Esophagus muscularis mucosa (tissue), 4 donors: ENCODE data around the gene EPB41. TPM values are rescaled to one million over a fixed set of nuclear protein-coding genes. Genes with fewer than 3 reads are reported as not detected.
A peak's percentile ranks its signal among the peaks of the same experiment; 100 is the strongest.

Source experiments
- DNase-seq: peaks from one replicate; pipeline ENCODE4 v3.0.0-alpha.2; 2017; ENCODE audit errors: extremely low spot score
- H3K27ac ChIP-seq, 4 donors: fragments of 200-600 bp; sonication (generic); replicated peaks in 1 of 4; 1 replicate in 3 of 4; 2 replicates in 1 of 4; pipeline ENCODE4 v1.5.1; 2016 to 2019; ENCODE audit warnings: mild to moderate bottlenecking in 1 of 4
- H3K27me3 ChIP-seq, 4 donors: fragments of 200-600 bp; sonication (generic); one replicate each; pipeline versions ENCODE4 v1.5.1 to v1.6.0; 2016 to 2019
- H3K36me3 ChIP-seq, 4 donors: fragments of 200-600 bp; sonication (generic); one replicate each; pipeline ENCODE4 v1.5.1; 2016 to 2019
- H3K4me1 ChIP-seq, 4 donors: fragments of 200-600 bp; sonication (generic); one replicate each; pipeline ENCODE4 v1.5.1; 2016 to 2019
- H3K4me3 ChIP-seq, 4 donors: fragments of 200-600 bp; sonication (generic); 1 replicate in 2 of 4; 2 replicates in 2 of 4; pipeline ENCODE4 v1.5.1; 2016 to 2019; ENCODE audit warnings: mild to moderate bottlenecking in 4 of 4, moderate library complexity in 1 of 4
- H3K9me3 ChIP-seq, 4 donors: fragments of 200-600 bp; sonication (generic); 1 replicate in 3 of 4; 2 replicates in 1 of 4; pipeline ENCODE4 v1.5.1; 2016 to 2019
- CTCF ChIP-seq, 3 experiments: fragments of 200-600 bp in 2 of 3; fragments of 450-650 bp in 1 of 3; sonication (generic) in 2 of 3; IDR thresholded peaks; one replicate each; pipeline ENCODE4 v1.5.1; 2017 to 2019; ENCODE audit warnings: antibody characterized with exemption in 3 of 3, mild to moderate bottlenecking in 2 of 3, moderate library complexity in 1 of 3
- EP300 ChIP-seq: sonication (generic); formaldehyde crosslinking; IDR thresholded peaks from one replicate; pipeline ENCODE4 v1.6.1; 2017; ENCODE audit warnings: antibody characterized with exemption
- POLR2A ChIP-seq: fragments of 450-650 bp; IDR thresholded peaks from one replicate; pipeline ENCODE4 v1.6.1; 2017; ENCODE audit warnings: antibody characterized with exemption, moderate library complexity, mild to moderate bottlenecking, low read depth
- POLR2AphosphoS5 ChIP-seq, 2 donors: sonication (generic); formaldehyde crosslinking; IDR thresholded peaks; one replicate each; pipeline ENCODE4 v1.6.1; 2017; ENCODE audit warnings: antibody characterized with exemption in 2 of 2
- WGBS: methylation state at CpG from one replicate; pipeline ENCODE4 v1.1.5; 2018; 5-methylcytosine and 5-hydroxymethylcytosine counted together
- intact Hi-C: fragments of 100-400 bp; cut with DNase I; formaldehyde crosslinking; loops from one replicate; pipeline ENCODE4 v1.15.1; 2023
- total RNA-seq, 4 donors: library from RNA; depleted of rRNA; stranded (reverse); fragments of >200 nt; gene quantifications; one replicate each; pipeline versions ENCODE4 v1.1.0 to v1.2.1, GENCODE V29; 2016

The EPB41 gene
- total RNA-seq, 4 donors from 2014 or later = 18.2 to 24.6 (median 18.5) TPM

GRCh38 chr1:28887835-28888682 lies 26.3 kb upstream of the EPB41 start:
- H3K27ac ChIP-seq = peak overlapping the region; percentile 76 to 77 (median 77)
- peaks cover 19 to 56% (median 40%) of the 10 kb centered on the region in 4 donors for H3K4me1 ChIP-seq
- H3K36me3 ChIP-seq = no peaks in the 10 kb centered on the region
- no peaks in the 10 kb centered on the region for H3K27me3 ChIP-seq
- peak overlapping the region; percentile 78 to 95 (median 87) for H3K4me3 ChIP-seq
- intact Hi-C loops = loop anchor here (5.0 to 10.0 kb wide), 2 partner anchors 234 to 243 kb away; partner anchors contain the start of genes RNU11, TAF12 and TMEM200B
- WGBS = 33% methylated on average over 19 of the region's 24 CpGs
- TF ChIP-seq EP300 (no peak), CTCF (IDR thresholded peaks at IDR 0.05) (no peak), POLR2A (no peak), POLR2AphosphoS5 (IDR thresholded peaks at IDR 0.05) (no peak)
- H3K9me3 ChIP-seq = no peaks in the 10 kb centered on the region
- no peak for DNase-seq

- no peak for DNase-seq
- peaks cover 19 to 54% (median 40%) of the 10 kb centered on the region in 4 donors for H3K4me1 ChIP-seq
- 95% methylated on average over 7 of the region's 7 CpGs for WGBS
- no peak overlapping the region for H3K27ac ChIP-seq
- intact Hi-C loops = loop anchor here (5.0 to 10.0 kb wide), 2 partner anchors 233 to 244 kb away; partner anchors contain the start of genes RNU11, TAF12 and TMEM200B
- no peak for TF ChIP-seq POLR2AphosphoS5 (IDR thresholded peaks at IDR 0.05)
- no peak for TF ChIP-seq CTCF (IDR thresholded peaks at IDR 0.05)
- TF ChIP-seq POLR2A = no peak
- TF ChIP-seq EP300 = no peak
- H3K27me3 ChIP-seq = no peaks in the 10 kb centered on the region
- peaks cover 0 to 4% (median 0%) of the 10 kb centered on the region in 4 donors for H3K36me3 ChIP-seq
- H3K9me3 ChIP-seq = no peaks in the 10 kb centered on the region
- H3K4me3 ChIP-seq = no peak overlapping the region
Observed at GRCh38 chr1:28888915-28889314, 25.5 kb upstream of the EPB41 start.

DNA sequence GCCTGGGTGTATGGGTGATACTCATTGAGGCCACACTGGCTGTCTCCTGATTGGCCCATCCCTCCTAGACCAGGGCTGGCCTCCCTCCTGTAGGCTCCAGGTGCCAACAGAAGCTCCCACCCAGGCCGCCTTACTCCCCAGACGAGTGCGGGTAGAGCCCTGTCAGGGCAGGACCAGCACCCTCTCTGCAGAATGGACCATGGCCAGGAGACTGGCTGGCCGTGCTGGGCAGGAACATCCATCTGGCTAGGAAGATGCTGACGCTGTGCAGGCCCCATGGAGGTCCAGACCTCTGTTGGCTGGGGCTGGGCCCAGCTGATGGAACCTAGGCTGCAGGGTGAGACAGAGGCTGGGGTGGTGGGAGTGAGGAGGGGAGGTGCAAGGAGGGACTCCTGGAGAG lies 25.0 kb upstream of the EPB41 start:
- intact Hi-C loops = loop anchor here (5.0 to 10.0 kb wide), 2 partner anchors 233 to 245 kb away; partner anchors contain the start of genes RNU11, TAF12 and TMEM200B
- no peak for TF ChIP-seq POLR2AphosphoS5 (IDR thresholded peaks at IDR 0.05)
- no peak for TF ChIP-seq CTCF (IDR thresholded peaks at IDR 0.05)
- TF ChIP-seq POLR2A = no peak
- TF ChIP-seq EP300 = no peak
- Histone ChIP-seq H3K36me3 (peaks cover 0 to 8% (median 0%) of the 10 kb centered on the region in 4 donors), H3K4me3 (no peak overlapping the region), H3K9me3 (no peaks in the 10 kb centered on the region), H3K4me1 (peaks cover 15 to 49% (median 39%) of the 10 kb centered on the region in 4 donors), H3K27me3 (no peaks in the 10 kb centered on the region), H3K27ac (no peak overlapping the region)
- DNase-seq = no peak
- WGBS = no CpG with 5 or more reads among the region's 5 CpGs

DNA sequence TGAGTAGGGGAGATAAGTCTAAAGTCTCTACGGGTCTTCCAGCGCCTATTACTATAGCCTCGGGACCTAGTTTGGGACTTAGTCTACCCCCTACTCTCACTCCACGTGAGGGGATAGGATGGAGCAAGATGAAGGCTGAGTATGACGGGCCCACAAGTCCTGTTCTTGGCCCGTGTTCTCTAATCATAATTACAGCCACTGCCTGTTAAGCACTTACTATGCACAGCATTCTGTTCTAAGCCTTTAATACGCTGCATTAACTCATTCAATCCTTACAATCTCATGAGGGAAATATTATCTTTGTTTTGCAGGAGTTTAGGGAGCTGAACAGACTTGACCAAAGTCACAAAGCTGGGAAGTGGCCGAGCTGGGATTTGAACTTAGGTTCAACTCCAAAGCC lies 23.9 kb upstream of the EPB41 start:
- DNase-seq = no peak
- peaks cover 17 to 39% (median 28%) of the 10 kb centered on the region in 4 donors for H3K4me1 ChIP-seq
- H3K9me3 ChIP-seq = no peaks in the 10 kb centered on the region
- no peak for TF ChIP-seq CTCF (IDR thresholded peaks at IDR 0.05)
- TF ChIP-seq EP300 = no peak
- no peak for TF ChIP-seq POLR2AphosphoS5 (IDR thresholded peaks at IDR 0.05)
- no peak for TF ChIP-seq POLR2A
- 90% methylated on average over 7 of the region's 8 CpGs for WGBS
- no peaks in the 10 kb centered on the region for H3K27me3 ChIP-seq
- no peak overlapping the region for H3K27ac ChIP-seq
- intact Hi-C loops = no loop called here
- H3K4me3 ChIP-seq = no peak overlapping the region
- peaks cover 0 to 11% (median 0%) of the 10 kb centered on the region in 4 donors for H3K36me3 ChIP-seq
